Upper lobe of left lung (tissue), 6 donors: ENCODE data around the gene SLC28A1. TPM values are rescaled to one million over a fixed set of nuclear protein-coding genes. Genes with fewer than 3 reads are reported as not detected.

ENCODE experiments used
- ATAC-seq, 2 donors: fragments of 200-7000 bp; cut with Tn5 transposase; one replicate each; pipeline ENCODE4 v1.9.1; 2022; ENCODE audit warnings: mild to moderate bottlenecking in 2 of 2, moderate library complexity in 2 of 2; ENCODE audit not compliant: low FRiP score in 2 of 2
- DNase-seq, 2 donors: peaks; one replicate each; pipeline ENCODE4 v3.0.0-alpha.2; 2019 to 2020
- H3K27ac ChIP-seq, 4 donors: fragments of 200-600 bp; sonication (generic); one replicate each; pipeline ENCODE4 v1.5.1; 2016 to 2019
- H3K27me3 ChIP-seq, 4 donors: fragments of 200-600 bp; sonication (generic); one replicate each; pipeline ENCODE4 v1.5.1; 2017 to 2019
- H3K36me3 ChIP-seq, 4 donors: fragments of 200-600 bp; sonication (generic); one replicate each; pipeline ENCODE4 v1.5.1; 2016 to 2019
- H3K4me1 ChIP-seq, 4 donors: fragments of 200-600 bp; sonication (generic); one replicate each; pipeline ENCODE4 v1.5.1; 2018 to 2019
- H3K4me3 ChIP-seq, 4 donors: fragments of 200-600 bp; sonication (generic); one replicate each; pipeline ENCODE4 v1.5.1; 2017 to 2019; ENCODE audit warnings: mild to moderate bottlenecking in 2 of 4, moderate library complexity in 1 of 4
- H3K9me3 ChIP-seq, 4 donors: fragments of 200-600 bp; sonication (generic); one replicate each; pipeline ENCODE4 v1.5.1; 2018 to 2019
- CTCF ChIP-seq, 6 experiments: fragments of 450-650 bp in 4 of 6; fragments of 200-600 bp in 2 of 6; sonication (generic) in 2 of 6; IDR thresholded peaks; one replicate each; pipeline ENCODE4 v1.5.1; 2016 to 2019; ENCODE audit warnings: antibody characterized with exemption in 6 of 6
- EP300 ChIP-seq, 4 donors: sonication (generic); formaldehyde crosslinking; IDR thresholded peaks; one replicate each; pipeline ENCODE4 v1.5.1; 2017; ENCODE audit warnings: antibody characterized with exemption in 4 of 4, control low read depth in 2 of 4
- POLR2A ChIP-seq, 4 donors: fragments of 450-650 bp; IDR thresholded peaks; one replicate each; pipeline ENCODE4 v1.5.1; 2016 to 2017; ENCODE audit warnings: antibody characterized with exemption in 4 of 4, mild to moderate bottlenecking in 2 of 4
- POLR2AphosphoS5 ChIP-seq, 2 donors: sonication (generic); formaldehyde crosslinking; IDR thresholded peaks; one replicate each; pipeline ENCODE4 v1.5.1; 2017; ENCODE audit warnings: antibody characterized with exemption in 2 of 2
- WGBS, 2 donors: methylation state at CpG; one replicate each; pipeline ENCODE4 v1.1.5; 2017 to 2018; 5-methylcytosine and 5-hydroxymethylcytosine counted together
- total RNA-seq, 6 donors: library from RNA; depleted of rRNA in 4 of 6; stranded (reverse); fragments of >200 nt in 4 of 6; gene quantifications; one replicate each; pipeline versions ENCODE4 v1.1.0 to v1.2.1, GENCODE V29; 2016 to 2021
- donor health status: DM: no; HTN: no; CAD: no; lungs with moderate emphysema.
- donor health status: DM: no; HTN: yes; CAD: no; lungs with severe emphysema.

SLC28A1 gene
- total RNA-seq, 6 donors from 2014 or later: not detected

DNA sequence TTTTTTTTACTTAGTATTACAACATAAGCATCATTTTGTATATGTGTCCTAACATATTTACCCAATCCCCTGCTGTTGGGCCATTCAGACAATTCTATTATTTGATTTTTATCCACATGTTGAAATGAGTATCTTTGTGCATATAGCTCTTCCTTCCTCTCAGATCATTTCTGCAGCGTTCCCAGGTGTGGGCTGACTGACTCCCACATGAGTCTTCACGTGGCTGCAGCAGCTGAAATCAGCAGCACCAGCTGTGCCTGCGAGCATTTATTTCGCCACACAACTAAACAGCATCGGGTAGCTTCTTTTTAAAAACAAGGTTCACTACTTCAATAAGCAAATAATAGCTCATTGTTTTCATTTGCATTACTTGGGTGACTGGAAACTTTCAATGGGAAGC is 52.7 kb downstream of the SLC28A1 start:
- 61 to 68% methylated on average over 5 of the region's 5 CpGs for WGBS, 2 donors
- H3K27me3 ChIP-seq: no peaks in the 10 kb centered on the region
- H3K9me3 ChIP-seq: no peaks in the 10 kb centered on the region
- no peak overlapping the region for H3K4me3 ChIP-seq
- ATAC-seq: no peak
- DNase-seq: no peak
- no peaks in the 10 kb centered on the region for H3K36me3 ChIP-seq
- H3K4me1 ChIP-seq: no peaks in the 10 kb centered on the region
- H3K27ac ChIP-seq: no peak overlapping the region
- TF ChIP-seq CTCF (IDR thresholded peaks at IDR 0.05): no peak
- TF ChIP-seq POLR2AphosphoS5 (IDR thresholded peaks at IDR 0.05): no peak
- no peak for TF ChIP-seq POLR2A (IDR thresholded peaks at IDR 0.05)
- TF ChIP-seq EP300 (IDR thresholded peaks at IDR 0.05): no peak

DNA sequence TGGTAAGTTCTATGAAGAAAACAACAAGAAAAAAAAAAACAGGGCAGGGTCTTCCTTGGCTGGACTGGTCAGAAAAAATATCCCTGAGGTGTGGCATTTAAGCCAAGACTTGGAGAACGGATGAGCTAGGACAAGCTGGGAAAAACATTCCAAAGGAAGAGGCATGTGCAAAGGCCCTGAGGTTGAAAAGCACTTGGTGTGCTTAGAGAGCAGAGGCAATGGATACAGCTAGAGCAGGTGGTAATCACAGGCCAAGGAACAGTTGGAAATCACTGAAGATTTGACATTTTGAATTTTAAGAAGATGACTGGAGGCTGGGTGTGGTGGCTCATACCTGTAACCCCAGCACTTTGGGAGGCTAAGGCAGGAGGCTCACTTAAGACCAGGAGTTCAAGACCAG is 54.3 kb downstream of the SLC28A1 start:
- no peaks in the 10 kb centered on the region for H3K9me3 ChIP-seq
- WGBS, 2 donors: 91 to 100% methylated on average over 1 of the region's 1 CpG
- H3K27ac ChIP-seq: no peak overlapping the region
- no peak for DNase-seq
- no peaks in the 10 kb centered on the region for H3K4me1 ChIP-seq
- no peaks in the 10 kb centered on the region for H3K27me3 ChIP-seq
- ATAC-seq: no peak
- H3K4me3 ChIP-seq: no peak overlapping the region
- no peaks in the 10 kb centered on the region for H3K36me3 ChIP-seq
- no peak for TF ChIP-seq EP300 (IDR thresholded peaks at IDR 0.05)
- TF ChIP-seq POLR2A (IDR thresholded peaks at IDR 0.05): no peak
- no peak for TF ChIP-seq POLR2AphosphoS5 (IDR thresholded peaks at IDR 0.05)
- no peak for TF ChIP-seq CTCF (IDR thresholded peaks at IDR 0.05)

DNA sequence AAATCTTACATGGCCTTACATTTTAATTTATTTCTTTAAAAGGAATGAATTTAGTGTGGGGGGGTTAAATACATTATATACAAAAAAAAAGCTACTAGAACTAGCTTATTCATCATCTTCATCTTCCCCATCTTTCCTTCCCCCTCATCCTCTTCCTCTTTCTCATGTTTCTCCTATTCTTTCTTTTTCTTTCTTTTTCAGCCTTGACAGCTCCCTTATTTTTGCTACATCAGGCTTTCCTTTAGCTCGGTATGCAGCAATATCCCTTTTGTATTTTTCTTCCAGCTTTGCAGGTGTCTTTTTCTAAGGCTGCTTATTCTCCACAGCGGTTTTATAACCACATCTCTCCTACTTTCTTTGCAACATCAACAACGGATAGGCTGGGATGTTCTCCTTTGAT is 55.9 kb downstream of the SLC28A1 start:
- no peak for TF ChIP-seq CTCF (IDR thresholded peaks at IDR 0.05)
- DNase-seq (no peak), ATAC-seq (no peak)
- WGBS, 2 donors: 56 to 69% methylated on average over 3 of the region's 3 CpGs
- Histone ChIP-seq H3K27me3 (no peaks in the 10 kb centered on the region), H3K27ac (no peak overlapping the region), H3K4me1 (no peaks in the 10 kb centered on the region), H3K4me3 (no peak overlapping the region), H3K9me3 (no peaks in the 10 kb centered on the region), H3K36me3 (no peaks in the 10 kb centered on the region)

DNA sequence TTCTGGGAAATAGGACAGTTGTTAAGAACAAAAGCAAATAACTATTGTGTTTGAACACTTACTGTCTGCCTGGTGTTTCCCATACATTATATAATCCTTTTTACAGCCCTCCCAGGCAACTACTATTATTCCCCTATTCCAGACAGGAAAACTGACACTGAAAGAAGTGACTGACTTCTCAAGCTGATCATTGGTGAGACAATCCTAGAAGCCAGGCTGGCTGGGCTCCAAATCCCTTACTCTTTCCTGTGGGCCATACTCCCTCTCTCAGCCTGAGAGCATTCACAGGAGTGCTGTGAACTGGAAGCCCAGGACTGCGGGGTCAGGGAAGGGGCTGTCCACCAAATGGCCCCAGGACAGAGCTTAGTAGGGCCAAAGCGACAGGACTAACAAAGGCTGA is 58.0 kb downstream of the SLC28A1 start:
- H3K4me1 ChIP-seq: no peaks in the 10 kb centered on the region
- no peak overlapping the region for H3K27ac ChIP-seq
- no peaks in the 10 kb centered on the region for H3K36me3 ChIP-seq
- no peak overlapping the region for H3K4me3 ChIP-seq
- no peak for DNase-seq
- H3K9me3 ChIP-seq: no peaks in the 10 kb centered on the region
- H3K27me3 ChIP-seq: no peaks in the 10 kb centered on the region
- no peak for ATAC-seq
- 96 to 100% methylated on average over 2 of the region's 2 CpGs for WGBS, 2 donors
- TF ChIP-seq EP300 (IDR thresholded peaks at IDR 0.05) (no peak), POLR2A (IDR thresholded peaks at IDR 0.05) (no peak)

GRCh38 chr15:84944311-84944710 is 59.8 kb downstream of the SLC28A1 start:
- TF ChIP-seq POLR2A (IDR thresholded peaks at IDR 0.05) (no peak), CTCF (IDR thresholded peaks at IDR 0.05) (no peak), POLR2AphosphoS5 (IDR thresholded peaks at IDR 0.05) (no peak), EP300 (IDR thresholded peaks at IDR 0.05) (no peak)
- Histone ChIP-seq H3K4me3 (no peak overlapping the region), H3K36me3 (no peaks in the 10 kb centered on the region), H3K27me3 (no peaks in the 10 kb centered on the region), H3K27ac (no peak overlapping the region), H3K9me3 (no peaks in the 10 kb centered on the region), H3K4me1 (no peaks in the 10 kb centered on the region)
- WGBS, 2 donors: 93 to 94% methylated on average over 10 of the region's 10 CpGs
- DNase-seq (peak in 1 of 2 donors; percentile 32), ATAC-seq (peak in 1 of 2 donors; percentile 40)
